Stimulated activated CD4-positive, alpha-beta T cell treated with anti-CD3 and anti-CD28 coated beads, Interleukin-12 subunit alpha, Interleukin-12 subunit beta, amount 100 ng/mL, for 48 hours (primary cell): ENCODE results near the gene ZBTB16.

ENCODE experiments used
- DNase-seq, 3 donors: peaks; one replicate each; pipeline ENCODE4 v3.0.0-alpha.2; 2020; ENCODE audit warnings: low read depth in 2 of 3, low spot score in 1 of 3

The ZBTB16 gene

DNA sequence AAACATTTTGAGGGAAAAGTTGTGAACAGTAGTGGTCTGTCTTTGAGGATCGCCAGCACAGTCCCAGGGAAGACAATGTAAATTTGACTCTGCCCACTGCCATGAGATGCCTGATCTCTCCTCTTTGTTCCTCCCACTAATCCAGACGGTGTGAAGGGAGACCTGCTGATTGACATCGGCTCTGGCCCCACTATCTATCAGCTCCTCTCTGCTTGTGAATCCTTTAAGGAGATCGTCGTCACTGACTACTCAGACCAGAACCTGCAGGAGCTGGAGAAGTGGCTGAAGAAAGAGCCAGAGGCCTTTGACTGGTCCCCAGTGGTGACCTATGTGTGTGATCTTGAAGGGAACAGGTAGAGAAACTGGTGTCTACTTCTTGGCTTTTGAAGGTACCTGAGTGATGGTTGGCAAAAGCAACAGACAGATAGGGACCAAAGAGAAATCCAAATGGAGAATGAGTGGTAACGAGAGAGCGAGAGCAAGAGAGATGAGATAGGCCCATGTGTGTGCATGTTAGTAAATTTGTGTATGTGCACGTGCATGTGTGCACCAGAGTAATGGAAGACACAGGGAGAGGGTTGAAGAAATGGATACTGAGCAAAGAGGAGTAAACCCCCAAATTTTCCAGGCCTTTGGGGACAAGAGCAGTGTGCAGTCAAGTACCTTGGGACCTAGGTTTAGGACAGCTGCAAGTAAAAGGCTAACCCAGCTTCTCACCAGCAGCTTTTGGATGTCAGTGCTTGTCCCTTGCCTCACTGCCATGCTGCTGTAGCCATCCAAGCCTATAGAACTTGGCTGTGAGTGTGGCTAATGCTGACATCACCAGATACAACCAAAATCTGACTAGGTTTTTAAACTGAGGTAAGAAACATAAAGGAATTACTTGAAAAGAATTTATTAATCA lies 238.5 kb downstream of the ZBTB16 start:
- DNase-seq: no peak

DNA sequence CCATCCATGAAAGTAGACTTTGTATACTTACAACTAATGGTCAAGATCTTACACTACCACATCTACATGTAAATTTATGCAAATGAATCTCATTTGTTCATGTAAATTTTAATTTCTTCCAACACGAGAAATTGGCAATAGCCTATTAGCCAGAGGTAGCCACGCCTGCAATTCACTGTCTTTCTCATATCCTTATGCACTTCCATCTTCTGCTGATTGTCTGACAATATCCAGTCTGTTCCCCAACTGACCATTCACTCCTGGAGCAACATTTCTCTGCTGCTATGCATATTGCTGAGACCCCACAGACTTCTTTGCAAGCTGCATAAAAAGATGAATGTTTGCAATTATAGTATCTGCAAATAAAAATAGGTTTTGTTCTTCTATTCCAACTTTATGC lies 239.2 kb downstream of the ZBTB16 start:
- DNase-seq: no peak
